DMS114 treated with DMSO at 0.1 percent for 48 hours (cell line): ENCODE results near the gene CHAC1.
A peak's percentile ranks its signal among the peaks of the same experiment; 100 is the strongest.

Experiments used
- DNase-seq: peaks from one replicate; lab custom pipeline; 2025; ENCODE audit not compliant: unreplicated experiment; lab: John Stamatoyannopoulos, UW

CHAC1 gene

GRCh38 chr15:40923551-40923950 lies 29.7 kb upstream of the CHAC1 start:
- DNase-seq: no peak

- no peak for DNase-seq
These were observed 27.8 kb upstream of the CHAC1 start for GRCh38 chr15:40925495-40925862.

GRCh38 chr15:40925863-40926658 lies 27.2 kb upstream of the CHAC1 start:
- no peak for DNase-seq

GRCh38 chr15:40926659-40927494 lies 26.4 kb upstream of the CHAC1 start:
- DNase-seq: no peak

- DNase-seq: no peak
These were observed 25.8 kb upstream of the CHAC1 start for GRCh38 chr15:40927495-40927872.

GRCh38 chr15:40927873-40928806 lies 25.1 kb upstream of the CHAC1 start:
- no peak for DNase-seq

GRCh38 chr15:40928821-40929659 lies 24.2 kb upstream of the CHAC1 start, which contains the start of gene DLL4:
TSS of gene DLL4 (plus strand) at chr15:40929340. CDS start at chr15:40929669, 329 bp downstream.
- peak; percentile 76 for DNase-seq

- DNase-seq: peak; percentile 37
These were observed 23.4 kb upstream of the CHAC1 start for GRCh38 chr15:40929660-40930429.

GRCh38 chr15:40930430-40931299 lies 22.6 kb upstream of the CHAC1 start:
- DNase-seq: no peak

GRCh38 chr15:40931300-40932142 lies 21.8 kb upstream of the CHAC1 start:
- no peak for DNase-seq

GRCh38 chr15:40932156-40932555 lies 21.1 kb upstream of the CHAC1 start:
- no peak for DNase-seq

- DNase-seq: no peak
These were observed 20.4 kb upstream of the CHAC1 start for GRCh38 chr15:40932649-40933516.

- DNase-seq: no peak
These were observed 19.8 kb upstream of the CHAC1 start for GRCh38 chr15:40933517-40933902.

GRCh38 chr15:40934457-40934856 lies 18.8 kb upstream of the CHAC1 start:
- no peak for DNase-seq

- DNase-seq: no peak
These were observed 17.0 kb upstream of the CHAC1 start for GRCh38 chr15:40936234-40936708.
